HG03469 (cell line): ENCODE data around the gene NPC2.

Experiments
- ATAC-seq: cut with Tn5 transposase; IDR thresholded peaks from one replicate; pipeline ENCODE4 v1.9.1; 2021; ENCODE audit warnings: mild to moderate bottlenecking, moderate library complexity, moderate number of reproducible peaks; ENCODE audit not compliant: unreplicated experiment

Gene NPC2

DNA sequence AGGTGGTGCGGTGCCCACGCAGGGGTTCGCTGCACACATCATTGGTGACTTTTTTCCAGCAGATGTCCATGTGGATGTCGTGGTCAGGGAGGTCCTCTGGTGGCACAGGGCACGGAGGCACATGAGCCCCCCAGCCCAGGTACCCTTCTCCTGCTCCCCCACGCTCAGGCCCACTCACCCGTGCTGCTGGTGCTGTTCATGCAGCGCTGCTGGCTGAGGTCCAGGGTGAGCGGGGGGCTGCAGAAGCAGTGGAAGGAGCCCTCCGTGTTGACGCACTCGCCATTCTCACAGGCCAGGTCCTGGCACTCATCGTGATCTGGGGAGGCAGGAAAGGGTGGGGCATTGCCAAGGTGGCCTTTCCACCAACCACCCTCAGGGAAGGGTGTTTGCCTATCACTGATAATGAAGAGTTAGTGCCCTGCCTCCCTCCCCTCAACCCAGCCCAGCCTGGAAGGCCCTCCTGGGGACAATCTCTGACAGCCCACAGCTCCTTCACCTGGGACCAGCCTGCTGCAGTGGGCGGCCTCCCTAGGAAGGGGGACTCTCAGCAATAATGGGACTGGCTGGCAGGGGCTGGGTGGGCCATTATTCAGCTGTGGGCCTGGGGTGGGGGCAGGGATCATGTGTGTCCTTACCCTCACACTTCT is 10.3 kb upstream of the NPC2 start:
- ATAC-seq, result no peak

DNA sequence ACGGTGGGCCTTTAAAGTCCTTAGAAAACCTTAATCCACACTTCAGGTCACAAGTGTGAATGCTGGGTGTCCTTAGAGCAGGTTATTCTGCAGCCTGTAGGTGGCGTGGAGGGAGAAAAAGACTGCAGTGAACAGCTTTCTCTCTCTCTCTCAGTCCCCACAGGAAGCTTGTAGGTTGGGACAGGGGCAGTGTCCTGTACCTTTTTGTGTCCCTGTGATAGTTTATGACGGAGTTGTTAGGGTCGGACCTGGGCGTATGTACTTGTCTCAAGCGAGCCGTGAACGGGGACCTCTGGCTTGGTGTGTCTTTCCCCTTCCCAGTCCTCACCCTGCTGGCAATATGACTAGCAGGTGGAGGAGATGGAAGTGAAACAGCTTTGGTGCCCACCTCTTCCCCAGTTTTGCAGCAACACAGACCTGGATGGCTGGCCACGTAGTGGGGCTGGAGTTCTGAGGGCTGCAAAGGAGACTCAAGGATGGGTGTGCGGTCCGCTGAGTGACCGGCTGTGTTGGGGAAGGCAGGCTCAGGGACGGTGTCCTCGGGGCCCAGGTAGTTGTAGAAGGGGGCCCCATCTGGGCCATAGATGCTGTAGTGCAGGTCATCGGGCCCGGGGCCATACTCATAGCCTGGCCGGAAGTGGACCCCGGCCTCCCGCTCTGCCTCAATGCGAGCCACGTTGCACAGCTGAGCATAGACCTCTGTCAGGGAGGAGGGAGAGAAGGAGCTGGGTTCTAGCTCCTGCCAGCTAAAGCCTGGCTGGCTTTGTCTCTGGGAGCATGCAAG is 9.3 kb upstream of the NPC2 start:
- no peak for ATAC-seq

DNA sequence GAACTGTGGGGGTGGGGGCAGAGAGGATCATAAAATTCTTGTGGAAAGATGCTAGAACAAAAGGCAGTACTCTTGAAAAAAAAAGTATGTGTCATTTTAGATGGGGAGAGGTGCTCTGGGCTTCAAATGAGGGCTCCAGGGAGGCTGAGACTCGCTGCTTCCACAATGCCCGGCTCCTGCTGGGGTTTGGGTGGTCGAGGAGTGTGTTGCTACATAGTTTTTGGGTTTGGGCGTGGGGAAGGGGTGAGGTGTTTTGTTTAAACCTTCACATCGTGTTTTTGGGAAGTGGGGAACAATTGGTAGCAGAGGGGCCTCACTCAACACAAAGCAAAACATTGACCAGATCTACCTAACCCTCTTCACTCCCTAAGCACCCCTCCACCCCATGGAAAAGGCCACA is 8.6 kb upstream of the NPC2 start:
- no peak for ATAC-seq

DNA sequence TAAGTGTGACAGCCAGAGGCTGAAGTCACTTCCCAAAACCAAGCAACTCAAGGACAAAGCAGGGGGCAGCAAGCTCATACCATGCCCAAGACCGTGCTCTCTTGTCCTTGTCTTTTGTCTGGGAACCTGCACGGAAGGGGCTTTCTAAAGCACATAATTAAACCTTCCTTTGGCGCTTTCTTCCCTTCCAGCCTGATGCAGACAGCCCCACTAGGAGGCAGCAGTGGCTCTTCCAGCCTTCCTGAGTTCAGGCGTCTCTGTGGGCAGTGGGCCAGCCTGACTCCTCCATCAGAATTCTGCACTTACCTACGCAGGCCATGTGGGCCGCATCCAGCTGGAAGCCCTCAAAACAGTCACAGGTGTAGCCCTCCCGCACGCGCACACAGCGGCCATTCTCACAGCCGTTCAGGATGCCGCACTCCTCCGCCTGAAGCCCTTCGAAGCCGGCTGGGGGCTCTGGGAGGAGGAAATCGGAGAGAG is 8.1 kb upstream of the NPC2 start:
- no peak for ATAC-seq

DNA sequence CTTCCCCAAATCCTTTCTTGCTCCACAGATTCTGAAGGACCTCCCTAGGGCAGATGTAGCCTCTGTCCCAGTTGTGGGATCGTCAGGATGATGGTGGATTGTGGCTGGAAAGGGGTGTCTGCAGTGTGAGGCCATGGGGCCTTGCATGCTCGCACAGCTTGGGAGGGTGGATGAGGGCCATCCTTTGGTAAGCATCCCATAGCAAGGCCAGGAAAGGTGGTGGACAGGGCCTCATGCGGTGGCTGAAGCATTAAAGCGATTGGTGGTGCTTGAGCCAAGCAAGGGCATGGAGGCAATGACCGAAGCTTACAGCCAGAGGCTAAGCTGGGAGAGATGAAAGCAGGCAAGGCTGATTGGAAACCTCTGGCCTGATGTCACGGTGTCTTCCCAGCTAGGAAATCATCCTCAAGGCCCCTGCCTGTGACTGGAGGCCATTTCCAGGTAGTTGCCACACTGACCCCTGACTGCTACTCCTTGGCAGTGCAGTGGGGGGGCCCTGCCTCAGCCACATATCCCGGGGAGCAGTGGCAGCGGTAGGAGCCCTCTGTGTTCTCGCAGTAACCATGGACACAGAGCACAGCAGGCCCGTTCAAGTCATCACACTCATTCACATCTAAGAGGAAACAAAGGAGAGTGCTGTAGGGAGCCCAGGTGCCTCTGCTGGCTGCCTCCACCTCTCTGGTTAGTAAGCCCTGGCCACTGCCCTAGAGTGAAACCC is 7.5 kb upstream of the NPC2 start:
- ATAC-seq, result no peak

DNA sequence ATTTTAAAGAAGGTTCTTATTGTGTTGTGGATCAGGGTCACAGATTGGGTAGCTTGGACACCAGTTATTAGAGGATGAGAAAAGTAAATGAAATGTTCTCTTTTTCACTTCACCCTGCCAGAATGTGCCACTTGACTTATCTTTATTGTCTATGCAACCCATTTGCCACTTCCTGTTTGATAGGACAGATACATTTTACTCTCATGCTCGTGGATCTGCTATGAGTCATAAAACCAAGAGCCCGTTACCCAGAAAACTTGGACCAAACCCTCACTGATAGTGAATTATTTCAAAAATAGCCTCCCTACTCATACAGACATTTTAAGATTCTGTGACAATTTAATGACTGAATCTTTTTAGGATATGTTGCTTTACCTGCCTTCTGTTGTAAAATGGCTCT is 2.3 kb upstream of the NPC2 start:
- ATAC-seq, result no peak

DNA sequence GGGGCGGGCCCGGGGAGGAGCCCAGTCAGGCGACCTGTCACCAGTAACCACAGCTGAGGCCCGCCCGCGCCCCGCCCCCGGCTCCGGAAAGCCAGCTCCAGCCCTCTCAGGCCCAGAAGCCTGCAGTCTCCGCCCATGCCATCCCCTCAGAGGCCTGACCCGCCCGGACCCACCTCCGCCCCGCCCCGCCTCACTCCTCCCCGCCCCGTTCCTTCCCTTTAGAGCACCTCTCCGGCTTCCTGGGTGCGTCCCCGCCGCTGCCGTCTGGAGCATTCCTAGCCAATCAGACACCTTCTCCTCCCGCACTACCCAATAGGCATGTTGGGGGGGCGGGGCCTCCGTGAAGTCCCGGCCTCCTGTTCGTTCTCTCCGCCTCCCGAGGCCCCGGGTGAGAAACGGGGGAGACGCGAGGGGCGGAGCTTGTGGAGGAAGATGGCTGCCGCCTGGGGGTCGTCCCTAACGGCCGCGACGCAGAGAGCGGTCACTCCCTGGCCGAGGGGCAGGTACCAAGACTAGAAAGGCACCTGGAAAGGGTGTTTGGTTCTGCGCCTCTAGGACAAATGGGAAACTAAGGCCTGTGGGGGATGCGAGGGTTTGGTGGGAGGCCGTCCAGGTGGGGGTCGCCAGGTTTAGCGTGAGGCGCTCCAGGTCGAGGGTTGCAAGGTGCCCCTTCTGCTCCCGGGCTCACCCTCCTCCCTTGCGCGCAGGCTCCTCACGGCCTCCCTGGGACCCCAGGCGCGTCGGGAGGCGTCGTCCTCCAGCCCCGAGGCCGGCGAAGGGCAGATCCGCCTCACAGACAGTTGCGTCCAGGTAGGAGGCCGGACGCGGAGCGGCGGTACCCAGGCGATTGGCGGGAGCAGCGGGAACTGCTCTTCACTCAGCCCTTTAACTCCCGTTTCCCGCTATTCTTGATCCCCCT is 497 bp upstream of the NPC2 start, which contains the start of gene ISCA2:
Gene ISCA2, plus strand, starts transcription at position 423 of the 919 bp plus-strand sequence. Its CDS starts 10 bp downstream, at position 433.
- ATAC-seq, result peak; percentile 68

DNA sequence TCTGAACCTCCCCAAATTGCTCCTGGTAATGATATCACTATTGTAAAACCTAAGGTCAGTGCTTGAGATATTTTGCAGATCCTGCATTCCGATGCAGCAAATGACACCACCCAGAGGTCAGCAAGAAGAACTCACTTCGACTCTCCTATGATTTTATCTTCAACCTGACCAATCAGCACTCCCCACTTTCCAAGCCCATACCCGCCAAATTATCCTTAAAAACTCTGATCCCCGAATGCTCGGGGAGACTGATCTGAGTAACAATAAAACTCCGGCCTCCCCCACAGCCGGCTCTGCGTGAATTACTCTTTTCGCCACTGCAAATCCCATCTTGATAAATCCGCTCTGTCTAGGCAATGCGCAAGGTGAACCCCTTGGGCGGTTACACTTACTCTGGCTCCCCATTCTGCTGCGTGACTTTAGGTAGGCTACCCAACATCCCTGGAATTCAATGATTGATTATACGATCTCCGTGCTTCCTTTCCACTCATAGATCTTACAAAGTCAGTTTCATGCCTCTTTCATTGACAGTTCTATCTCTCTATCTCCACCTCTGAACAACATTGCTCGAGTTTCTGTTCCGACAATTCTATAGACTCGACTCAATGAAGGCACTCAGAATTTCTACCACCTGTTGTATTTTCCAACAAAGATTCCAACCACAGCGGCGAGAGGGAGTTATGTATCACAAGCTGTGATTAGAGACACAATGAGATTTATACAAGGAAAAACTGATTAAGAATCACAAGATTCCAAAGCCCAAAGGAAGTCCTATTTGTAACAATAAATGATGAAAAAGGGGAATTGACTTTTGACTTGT is 939 bp downstream of the NPC2 start:
- ATAC-seq, result no peak

DNA sequence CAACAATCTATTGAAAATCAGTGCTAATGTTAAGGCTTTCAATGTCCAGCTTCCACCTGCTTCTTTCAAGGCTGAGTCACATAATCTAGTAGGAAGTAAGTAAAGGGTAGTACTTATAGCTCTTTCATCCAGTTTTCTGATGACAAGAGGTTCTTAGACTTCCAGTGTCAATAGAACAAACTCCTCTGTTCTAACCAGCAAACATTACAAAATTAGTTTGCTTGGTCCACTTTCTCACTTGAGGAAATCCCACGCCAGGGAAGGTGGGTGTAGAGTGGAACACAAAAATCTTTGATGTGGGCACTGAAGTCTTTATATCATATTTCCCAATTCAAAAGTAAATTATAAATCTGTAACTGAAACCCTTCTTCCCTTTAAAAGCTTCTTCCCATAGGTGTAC is 2.6 kb downstream of the NPC2 start:
- ATAC-seq, result no peak

DNA sequence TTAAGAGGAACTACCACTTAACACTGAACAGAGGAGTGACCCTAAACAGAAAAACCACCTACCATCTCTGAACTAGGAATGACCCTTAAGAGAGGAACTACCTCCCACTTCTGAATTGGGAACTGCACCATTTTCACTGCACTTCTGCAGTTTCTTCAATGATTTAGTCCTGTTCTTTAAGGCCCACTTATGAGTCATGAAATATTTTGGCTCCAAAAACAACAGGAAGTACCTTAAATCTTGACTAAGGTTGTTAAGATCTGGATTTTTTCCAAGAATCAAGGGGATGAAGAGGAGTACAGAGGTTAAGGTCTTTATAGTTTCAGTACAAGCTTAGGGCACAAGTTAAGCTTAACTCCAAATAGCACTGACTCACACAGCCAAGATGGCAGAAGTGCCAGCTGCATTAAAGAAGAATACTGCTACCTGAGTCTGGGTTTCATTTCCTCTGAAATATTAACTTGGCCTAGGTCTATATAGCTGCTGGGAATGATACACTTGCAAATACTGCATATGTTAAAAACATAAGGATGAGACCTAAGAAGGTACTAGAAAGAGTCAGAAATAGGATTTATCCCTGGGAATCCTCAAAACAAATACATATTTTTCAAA is 4.2 kb downstream of the NPC2 start:
- no peak for ATAC-seq

DNA sequence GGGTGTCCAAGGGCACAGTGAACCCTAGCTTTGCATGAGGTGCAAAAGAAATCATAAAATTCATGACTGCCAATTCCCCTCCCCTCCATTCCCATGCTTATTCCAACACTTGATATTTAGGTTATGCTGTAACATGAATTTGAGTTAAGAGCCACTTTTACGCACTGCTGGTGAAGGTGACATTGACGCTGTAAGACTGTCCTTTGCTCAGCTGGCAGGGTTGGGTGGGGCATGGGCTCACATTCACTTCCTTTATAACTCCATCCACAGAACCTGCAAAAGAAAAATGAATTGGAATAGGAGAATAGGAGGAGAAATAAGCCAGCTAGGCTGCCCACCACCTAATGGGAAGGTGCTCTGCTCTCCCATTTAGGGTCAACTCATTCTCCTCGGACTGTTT is 6.9 kb downstream of the NPC2 start:
- ATAC-seq, result no peak

DNA sequence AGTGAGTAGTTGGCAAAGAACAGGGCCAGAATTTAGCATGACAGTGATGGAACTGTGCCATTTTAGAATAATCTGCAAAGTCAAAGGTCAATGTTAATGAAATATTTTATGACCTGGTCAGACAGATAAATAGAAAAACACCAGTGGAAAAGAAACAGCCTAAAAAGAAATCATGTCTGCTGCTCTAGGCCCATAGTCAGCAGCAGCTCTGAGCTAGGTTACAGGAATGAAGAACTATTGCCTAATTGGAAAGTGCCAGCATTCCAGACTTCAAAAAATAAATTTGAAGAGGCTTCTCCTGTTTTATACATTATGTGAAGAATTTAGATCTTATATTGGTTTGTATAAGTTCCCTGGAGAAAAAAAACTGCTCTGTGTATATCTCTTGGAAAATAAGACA is 9.8 kb downstream of the NPC2 start:
- ATAC-seq, result no peak

DNA sequence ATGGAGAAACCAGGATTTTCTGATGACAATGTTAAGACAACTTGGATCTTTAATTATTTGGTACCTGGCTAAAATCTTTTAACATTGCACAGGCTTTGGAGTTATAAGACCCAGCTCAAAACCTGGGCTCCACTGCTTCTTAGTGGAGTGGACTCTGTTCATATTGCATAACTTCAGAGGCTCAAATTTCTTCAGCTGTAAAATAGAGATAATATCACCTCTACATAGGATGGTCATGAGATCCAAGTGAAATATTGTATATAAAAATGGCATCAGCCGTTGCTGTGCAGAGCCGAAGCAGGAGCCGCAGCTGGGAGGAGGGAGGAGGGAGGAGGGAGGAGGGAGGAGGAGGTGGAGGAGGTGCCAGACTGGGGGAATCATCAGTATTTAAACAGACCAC is 10.5 kb downstream of the NPC2 start:
- no peak for ATAC-seq

DNA sequence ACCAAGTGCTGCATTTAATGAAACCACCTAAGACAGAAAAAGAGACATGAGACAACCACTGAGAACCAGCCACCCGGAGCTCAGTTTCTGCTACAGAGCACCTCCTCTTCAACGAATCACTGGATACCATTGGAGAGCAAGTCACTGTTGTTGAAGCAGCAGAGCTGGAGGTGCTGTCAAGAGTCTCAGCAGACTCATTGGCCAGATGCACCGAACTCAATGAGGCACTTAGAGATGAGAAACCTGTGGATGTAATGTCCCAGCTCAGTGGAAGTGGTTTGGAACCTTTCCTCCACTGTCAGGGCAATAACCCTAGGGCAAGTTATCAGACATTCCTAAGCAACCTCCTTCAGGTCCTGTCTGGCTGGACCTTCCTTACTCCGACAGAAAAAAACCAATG is 13.1 kb downstream of the NPC2 start:
- ATAC-seq, result no peak

DNA sequence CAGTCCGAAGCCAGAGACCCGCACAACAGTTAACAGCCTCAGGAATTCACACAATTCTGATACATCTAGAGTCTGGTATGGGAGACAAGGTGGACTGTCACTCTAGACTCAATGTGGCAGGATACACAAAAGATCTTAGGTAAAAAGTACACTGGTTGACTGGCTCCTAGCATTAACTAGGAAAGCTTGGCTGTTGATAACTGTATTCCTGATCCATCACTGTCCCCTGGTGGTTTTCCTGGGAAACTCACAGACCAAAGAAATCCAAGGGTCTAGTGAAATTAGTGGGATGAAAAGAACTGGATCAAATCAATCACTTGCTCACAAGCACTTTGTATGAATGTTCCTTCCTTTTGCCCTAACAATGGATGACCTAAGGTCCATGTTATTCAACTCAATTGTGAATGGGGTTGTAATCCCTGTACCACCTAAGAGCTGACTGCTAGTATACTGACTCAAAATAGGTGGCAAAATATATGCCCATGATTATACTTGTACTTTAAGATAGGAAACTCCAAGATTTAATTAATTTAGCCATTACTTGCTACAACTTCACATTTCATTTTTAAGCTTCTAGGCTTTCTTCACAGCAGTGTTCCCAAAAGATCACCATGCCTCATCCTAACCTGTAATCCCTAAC is 14.0 kb downstream of the NPC2 start:
- ATAC-seq, result no peak

DNA sequence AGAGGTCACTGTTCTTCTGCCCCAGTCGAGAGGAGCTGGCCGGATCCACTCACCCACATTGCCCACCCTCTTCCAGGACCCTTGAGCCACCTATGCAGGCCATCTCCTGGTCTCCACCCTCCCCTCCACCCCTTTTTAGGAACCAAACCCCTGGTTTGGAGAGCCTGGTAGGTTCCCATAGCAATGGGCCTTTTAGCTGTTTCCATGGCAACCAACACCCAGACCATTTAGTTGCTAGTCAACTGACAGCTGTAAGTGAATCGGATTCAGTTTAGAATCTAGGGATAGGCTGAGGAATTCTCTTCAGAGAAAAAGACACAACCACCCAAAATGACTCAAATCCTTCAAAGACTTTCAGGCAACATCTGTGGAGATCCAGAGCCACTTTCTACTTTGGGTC is 16.5 kb downstream of the NPC2 start:
- ATAC-seq, result no peak

DNA sequence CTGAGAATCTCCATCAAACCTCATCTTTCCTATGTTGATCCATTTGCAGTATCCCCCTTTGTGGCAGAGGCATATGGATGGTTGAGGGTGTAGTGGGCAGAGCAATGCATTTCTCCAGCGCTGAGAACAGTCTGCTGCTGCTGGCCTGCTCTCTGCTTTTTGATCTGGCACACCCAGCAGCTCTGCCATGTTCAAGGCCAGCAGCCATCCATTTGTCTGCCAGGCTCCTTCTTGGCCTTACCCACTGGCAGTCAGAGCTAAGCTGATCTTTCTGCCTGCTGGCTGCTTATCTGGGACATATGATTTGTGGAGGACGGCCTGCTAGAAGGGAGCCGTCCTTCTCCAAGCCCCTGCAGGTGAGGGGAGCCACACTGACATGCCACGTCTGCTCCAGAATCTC is 17.0 kb downstream of the NPC2 start:
- ATAC-seq, result no peak

DNA sequence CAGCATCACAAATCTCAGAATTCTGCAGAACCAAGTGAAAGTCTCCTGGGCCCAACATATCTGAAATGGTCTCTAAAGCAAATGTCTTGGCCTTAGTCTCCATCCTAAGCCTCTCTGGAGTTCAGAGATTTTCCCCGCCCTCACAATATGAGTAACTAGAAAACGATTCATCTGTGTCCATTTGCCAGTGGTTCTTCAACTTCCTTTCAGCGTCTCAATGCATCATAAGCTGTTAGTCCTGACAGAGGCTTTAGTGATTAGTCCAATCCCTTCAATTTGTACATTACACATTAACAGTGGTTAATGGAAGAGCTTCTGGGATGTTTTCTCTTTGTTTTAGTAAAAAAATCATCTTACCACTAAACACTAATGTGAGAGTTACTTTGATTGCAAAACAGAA is 17.4 kb downstream of the NPC2 start:
- no peak for ATAC-seq

DNA sequence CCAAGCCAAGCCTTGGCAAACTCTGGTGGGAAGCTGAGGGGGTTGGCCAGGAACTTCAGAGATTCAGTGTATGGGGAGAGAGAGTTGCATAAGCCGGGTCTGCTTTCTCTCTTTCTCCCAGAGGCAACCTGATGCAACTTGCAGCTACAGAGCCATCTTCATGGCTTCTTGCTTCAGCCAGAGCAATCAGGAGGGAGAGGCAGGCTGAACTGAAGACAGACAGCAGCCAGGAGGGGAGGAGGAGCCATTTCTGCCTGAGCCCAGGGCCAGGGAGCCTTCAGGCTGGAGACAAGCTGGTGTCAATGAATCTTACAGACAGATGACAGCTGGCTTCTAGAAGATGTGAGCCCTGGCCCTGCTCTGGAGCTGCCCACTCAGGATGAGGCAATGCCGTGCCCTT is 18.7 kb downstream of the NPC2 start:
- no peak for ATAC-seq
